H1 (cell line): Measurements from ENCODE around the gene PRKACA. TPM values are rescaled to one million over a fixed set of nuclear protein-coding genes. Genes with fewer than 3 reads are reported as not detected.

Experiments used
- CTCF ChIA-PET: fragments of 300-600 bp; sonication (Branson Sonifier 250); formaldehyde crosslinking; loops from one replicate; lab custom pipeline; 2021; ENCODE audit not compliant: partially characterized antibody; lab: Charles Lee
- POLR2A ChIA-PET: fragments of 300-600 bp; sonication (Branson Sonifier 250); formaldehyde crosslinking; loops from one replicate; lab custom pipeline; 2021; ENCODE audit warnings: inconsistent platforms; ENCODE audit not compliant: partially characterized antibody; lab: Charles Lee
- DNase-seq, 2 experiments: peaks; one replicate each; pipeline versions ENCODE4 v3.0.0 to v3.0.0-alpha.2; 2010 to 2022; ENCODE audit warnings: low spot score in 2 of 2, low read depth in 1 of 2, mixed read lengths in 1 of 2
- FAIRE-seq: peaks from 2 replicates; lab custom pipeline; 2011; peaks lifted over from hg19 to GRCh38; lab: Jason Lieb, UNC
- H2AFZ ChIP-seq: 2 replicates; pipeline ENCODE4 v1.8.1; 2012; ENCODE audit warnings: low read length, inconsistent platforms
- H2AK5ac ChIP-seq: 2 replicates; pipeline ENCODE4 v1.6.1; 2013; ENCODE audit warnings: low read depth, low read length
- H2BK120ac ChIP-seq: replicated peaks from 2 replicates; pipeline ENCODE3; 2013; ENCODE audit warnings: low read depth, low read length, inconsistent platforms
- H2BK12ac ChIP-seq: 2 replicates; pipeline ENCODE4 v1.6.1; 2013; ENCODE audit warnings: low read depth, low read length
- H2BK15ac ChIP-seq: 2 replicates; pipeline ENCODE4 v1.6.1; 2013; ENCODE audit warnings: low read length
- H2BK20ac ChIP-seq: 2 replicates; pipeline ENCODE4 v1.6.1; 2013; ENCODE audit warnings: low read length
- H2BK5ac ChIP-seq: 2 replicates; pipeline ENCODE4 v1.6.1; 2013; ENCODE audit warnings: low read depth, low read length
- H3K14ac ChIP-seq: 2 replicates; pipeline ENCODE4 v1.6.1; 2013; ENCODE audit warnings: inconsistent platforms; ENCODE audit not compliant: insufficient read length
- H3K18ac ChIP-seq: 2 replicates; pipeline ENCODE4 v1.6.1; 2013; ENCODE audit warnings: low read length; ENCODE audit errors: extremely low read depth
- H3K23ac ChIP-seq: 2 replicates; pipeline ENCODE4 v1.6.1; 2013; ENCODE audit warnings: inconsistent platforms; ENCODE audit not compliant: insufficient read length
- H3K23me2 ChIP-seq: 2 replicates; pipeline ENCODE4 v1.6.1; 2013; ENCODE audit warnings: low read depth, low read length
- H3K27ac ChIP-seq: 2 replicates; pipeline ENCODE4 v1.6.1; 2011; ENCODE audit warnings: low read depth, low read length, inconsistent platforms
- H3K27me3 ChIP-seq, 4 experiments: replicated peaks in 1 of 4; 1 replicate in 1 of 4; 2 replicates in 3 of 4; pipeline versions ENCODE4 v1.6.1 to v1.8.1; 2011 to 2013; ENCODE audit warnings: low read length in 3 of 4, mild to moderate bottlenecking in 3 of 4, inconsistent platforms in 2 of 4, mixed read lengths in 2 of 4, moderate library complexity in 1 of 4; ENCODE audit not compliant: control insufficient read depth in 3 of 4, insufficient read depth in 3 of 4; ENCODE audit errors: extremely low read depth in 1 of 4
- H3K36me3 ChIP-seq, 4 experiments: 2 replicates each; pipeline versions ENCODE4 v1.6.1 to v1.8.1; 2011 to 2013; ENCODE audit warnings: mild to moderate bottlenecking in 4 of 4, low read length in 3 of 4, moderate library complexity in 2 of 4, control low read depth in 1 of 4, inconsistent platforms in 1 of 4; ENCODE audit not compliant: insufficient read depth in 4 of 4, control insufficient read depth in 2 of 4
- H3K4ac ChIP-seq: replicated peaks from 2 replicates; pipeline ENCODE3; 2013; ENCODE audit warnings: low read length, low read depth, mixed read lengths, inconsistent platforms; ENCODE audit not compliant: insufficient read length
- H3K4me1 ChIP-seq, 4 experiments: replicated peaks in 1 of 4; 1 replicate in 1 of 4; 2 replicates in 3 of 4; pipeline versions ENCODE4 v1.6.1 to v1.8.1; 2011 to 2013; ENCODE audit warnings: low read length in 3 of 4, inconsistent platforms in 2 of 4, mixed read lengths in 1 of 4; ENCODE audit not compliant: insufficient read depth in 4 of 4, control insufficient read depth in 3 of 4
- H3K4me2 ChIP-seq, 2 experiments: 2 replicates each; pipeline versions ENCODE4 v1.6.1 to v1.8.1; 2011 to 2013; ENCODE audit warnings: low read depth in 2 of 2, low read length in 2 of 2, control low read depth in 1 of 2, inconsistent platforms in 1 of 2, mild to moderate bottlenecking in 1 of 2; ENCODE audit not compliant: insufficient read depth in 1 of 2
- H3K4me3 ChIP-seq, 4 experiments: fragments of 200-600, 300-600 bp in 1 of 4; sonication (generic), shearing (Covaris generic), sonication (Bioruptor Twin) in 1 of 4; 2 replicates each; pipeline versions ENCODE4 v1.5.1 to v1.8.1; 2011 to 2016; ENCODE audit warnings: low read length in 4 of 4, low read depth in 3 of 4, control low read depth in 2 of 4, inconsistent platforms in 2 of 4, mild to moderate bottlenecking in 2 of 4, mixed read lengths in 1 of 4, moderate library complexity in 1 of 4; ENCODE audit not compliant: insufficient read depth in 2 of 4; ENCODE audit errors: extremely low read depth in 1 of 4
- H3K56ac ChIP-seq: replicated peaks from 2 replicates; pipeline ENCODE3; 2013; ENCODE audit warnings: low read depth, mild to moderate bottlenecking, mixed read lengths, low read length, inconsistent platforms; ENCODE audit not compliant: insufficient read length
- H3K79me1 ChIP-seq: 2 replicates; pipeline ENCODE4 v1.6.1; 2013; ENCODE audit warnings: low read depth, low read length, control low read depth
- H3K79me2 ChIP-seq, 2 experiments: 2 replicates each; pipeline versions ENCODE4 v1.6.1 to v1.8.1; 2012 to 2013; ENCODE audit warnings: low read length in 2 of 2, mild to moderate bottlenecking in 2 of 2, inconsistent platforms in 1 of 2; ENCODE audit not compliant: insufficient read depth in 2 of 2, control insufficient read depth in 1 of 2
- H3K9ac ChIP-seq, 4 experiments: replicated peaks in 1 of 4; 1 replicate in 1 of 4; 2 replicates in 3 of 4; pipeline versions ENCODE4 v1.6.1 to v1.8.1; 2011 to 2013; ENCODE audit warnings: low read depth in 3 of 4, low read length in 3 of 4, control low read depth in 2 of 4, mild to moderate bottlenecking in 2 of 4, moderate library complexity in 2 of 4, inconsistent platforms in 1 of 4; ENCODE audit errors: extremely low read depth in 1 of 4
- H3K9me3 ChIP-seq, 2 experiments: 2 replicates each; pipeline versions ENCODE4 v1.6.1 to v1.8.1; 2012 to 2013; ENCODE audit warnings: mild to moderate bottlenecking in 2 of 2, moderate library complexity in 2 of 2, control low read depth in 1 of 2, inconsistent platforms in 1 of 2, low read depth in 1 of 2, low read length in 1 of 2, mixed read lengths in 1 of 2; ENCODE audit not compliant: insufficient read depth in 2 of 2
- H4K20me1 ChIP-seq, 2 experiments: replicated peaks in 1 of 2; 2 replicates each; pipeline versions ENCODE3 to v1.8.1; 2011 to 2013; ENCODE audit warnings: inconsistent platforms in 2 of 2, low read length in 2 of 2, mild to moderate bottlenecking in 1 of 2; ENCODE audit not compliant: insufficient read depth in 2 of 2, control insufficient read depth in 1 of 2
- H4K5ac ChIP-seq: 2 replicates; pipeline ENCODE4 v1.6.1; 2013; ENCODE audit warnings: low read length, low read depth, mixed read lengths, inconsistent platforms; ENCODE audit not compliant: insufficient read length
- H4K8ac ChIP-seq: 2 replicates; pipeline ENCODE4 v1.8.0; 2013; ENCODE audit warnings: mild to moderate bottlenecking, moderate library complexity, low read length, inconsistent platforms; ENCODE audit not compliant: insufficient read depth; ENCODE audit errors: extremely low read depth
- H4K91ac ChIP-seq: replicated peaks from 2 replicates; pipeline ENCODE3; 2013; ENCODE audit warnings: low read length, mixed read lengths, inconsistent platforms; ENCODE audit not compliant: insufficient read length
- POLR2AphosphoS5 ChIP-seq: IDR thresholded peaks from 2 replicates; pipeline ENCODE4 v1.6.1; 2011; ENCODE audit warnings: low read depth, low read length
- SIX5 ChIP-seq: IDR thresholded peaks from 2 replicates; pipeline ENCODE4 v1.6.1; 2011; ENCODE audit warnings: mild to moderate bottlenecking, low read depth, low read length
- WGBS, 2 experiments: shearing (Covaris generic) in 1 of 2; methylation state at CpG; one replicate each; pipeline versions ENCODE4 v1.1.6 to v1.1.7; 2013 to 2015; ENCODE audit warnings: low lambda C conversion rate in 2 of 2, mixed read lengths in 2 of 2, inconsistent platforms in 1 of 2, low coverage in 1 of 2, missing lambda C conversion rate in 1 of 2; ENCODE audit not compliant: insufficient replicate concordance in 2 of 2, insufficient coverage in 1 of 2, insufficient read length in 1 of 2; ENCODE audit errors: extremely low coverage in 1 of 2, missing lambda C conversion rate in 1 of 2; 5-methylcytosine and 5-hydroxymethylcytosine counted together
- polyA plus RNA-seq, 7 experiments: library from polyadenylated mRNA; depleted of rRNA in 3 of 7; stranded (reverse) in 5 of 7; unstranded in 2 of 7; fragments of >200 nt in 5 of 7; fragments of 200-250 nt in 2 of 7; gene quantifications; 1 replicate in 5 of 7; 2 replicates in 1 of 7; 4 replicates in 1 of 7; pipeline versions ENCODE4 v1.2.1 to v1.2.3, GENCODE V29; 2011 to 2013; ENCODE audit warnings: missing spikeins in 2 of 7, mixed read lengths in 2 of 7
- total RNA-seq: library from RNA; stranded (reverse); fragmentation: NEBNext Ultra II Directional; extraction: Animal tissue kit (Norgen Biotek cat#: 25700); gene quantifications from 2 replicates; pipeline ENCODE4 v1.2.1, GENCODE V29; 2021

Gene PRKACA
- total and polyA plus RNA-seq, 2 of the 8 experiments (the other 6 are each of a cell fraction or from before 2014, with no cell fraction given) = 14.2 to 48.2 TPM

DNA sequence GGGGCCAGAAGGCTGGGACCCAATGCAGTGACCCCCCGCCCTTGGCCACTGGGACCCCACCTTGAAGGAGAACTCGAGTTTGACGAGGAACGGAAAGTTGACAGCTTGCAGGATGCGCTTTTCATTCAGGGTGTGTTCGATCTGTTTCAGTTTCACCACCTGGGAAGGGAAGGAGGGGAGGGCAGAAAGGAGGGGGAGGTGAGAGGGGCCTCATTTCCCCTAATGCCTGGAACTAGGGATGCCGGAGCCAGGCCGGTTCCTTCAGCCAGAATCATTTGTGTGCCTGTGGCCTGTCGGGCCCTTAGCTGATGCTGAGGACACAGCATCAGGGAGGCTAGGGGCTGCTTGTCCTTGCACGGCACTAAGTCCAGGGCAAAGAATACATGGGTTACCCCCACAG lies 14.8 kb downstream of the PRKACA start:
- no peak overlapping the region for H3K14ac ChIP-seq
- no peak overlapping the region for H3K4ac ChIP-seq
- no peaks in the 10 kb centered on the region for H3K79me2 ChIP-seq
- H3K23me2 ChIP-seq = no peaks in the 10 kb centered on the region
- no peak overlapping the region for H4K8ac ChIP-seq
- DNase-seq (no peak), FAIRE-seq (no peak)
- H2BK120ac ChIP-seq = no peak overlapping the region
- H3K27me3 ChIP-seq = no peaks in the 10 kb centered on the region
- H2BK5ac ChIP-seq = no peak overlapping the region
- H3K79me1 ChIP-seq = no peaks in the 10 kb centered on the region
- H3K9ac ChIP-seq = no peak overlapping the region
- H2BK12ac ChIP-seq = no peak overlapping the region
- H3K27ac ChIP-seq = no peak overlapping the region
- no peak overlapping the region for H3K56ac ChIP-seq
- H4K20me1 ChIP-seq = peaks cover under 1 to 4% of the 10 kb centered on the region in 2 experiments
- H2BK15ac ChIP-seq = no peak overlapping the region
- H3K4me3 ChIP-seq = no peak overlapping the region
- H4K91ac ChIP-seq = no peak overlapping the region
- no peak overlapping the region for H2AK5ac ChIP-seq
- no peak overlapping the region for H3K23ac ChIP-seq
- no peaks in the 10 kb centered on the region for H3K36me3 ChIP-seq
- H3K4me1 ChIP-seq = no peaks in the 10 kb centered on the region
- H3K9me3 ChIP-seq = no peaks in the 10 kb centered on the region
- H3K4me2 ChIP-seq = no peak overlapping the region
- no peak overlapping the region for H2BK20ac ChIP-seq
- H4K5ac ChIP-seq = no peak overlapping the region
- ChIA-PET CTCF (interaction anchor here (0.5 to 5.3 kb wide), 9 partner anchors 8 to 48 kb away, joined by 3 to 40 read pairs (median 3); a partner anchor contains a TSS), POLR2A (interaction anchor here (1.2 to 2.1 kb wide), 5 partner anchors 9 to 34 kb away, joined by 3 to 6 read pairs (median 4); a partner anchor contains a TSS)
- WGBS, 2 experiments = 90% methylated on average over 10 of the region's 10 CpGs; no CpG with 5 or more reads in 1 of the 2 experiments
- H3K18ac ChIP-seq = no peak overlapping the region
- H2AFZ ChIP-seq = no peak overlapping the region
- TF ChIP-seq POLR2AphosphoS5 (no peak), SIX5 (no peak)
